ENCODE results near the gene MORC2. TPM values are rescaled to one million over a fixed set of nuclear protein-coding genes. Genes with fewer than 3 reads are reported as not detected.
A peak's percentile ranks its signal among the peaks of the same experiment; 100 is the strongest.

The MORC2 gene
- total RNA-seq, 2 experiments from 2014 or later: 27.9 to 32.6 TPM

DNA sequence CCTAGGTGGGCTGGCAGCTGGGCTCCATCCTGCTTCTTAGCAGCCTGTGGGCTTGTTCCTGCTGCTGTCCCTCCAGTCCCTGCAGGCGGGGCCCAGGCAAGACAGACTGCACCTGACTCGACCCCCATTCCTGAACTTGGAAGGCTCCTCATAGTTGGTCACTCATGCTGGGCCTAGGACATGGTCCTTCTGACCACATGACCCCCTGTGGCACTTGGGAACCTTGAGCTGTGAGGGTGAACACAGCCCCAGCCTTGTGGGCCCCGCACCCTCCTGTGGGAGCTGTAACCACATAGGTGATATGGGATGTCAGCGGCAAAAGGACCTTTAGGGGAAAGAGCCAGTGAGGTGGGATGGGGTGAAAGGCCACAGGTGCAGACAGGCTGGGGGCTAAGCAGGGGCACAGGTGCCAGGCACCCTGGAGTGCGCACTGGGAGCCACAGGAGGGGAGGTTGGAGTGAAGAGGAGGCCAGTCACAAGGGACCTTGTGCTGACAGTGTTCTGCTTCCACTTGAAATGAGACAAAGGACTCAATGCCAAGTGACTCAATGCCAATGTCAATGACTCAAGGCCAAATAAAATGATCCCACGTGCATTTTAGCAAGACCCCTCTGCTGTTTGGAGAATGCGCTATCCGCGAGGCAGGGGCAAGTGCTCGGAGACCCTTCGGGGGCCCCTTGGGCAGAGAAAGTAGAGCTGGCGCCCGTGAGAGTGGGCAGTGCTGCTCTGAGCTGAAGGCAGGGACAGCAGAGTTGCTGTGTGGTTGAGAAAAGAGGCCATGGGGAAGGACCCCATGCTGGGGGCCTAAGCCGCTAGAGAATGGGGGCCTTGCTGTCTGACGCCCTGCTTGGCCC, 90.7 kb downstream of the MORC2 start:
- H3K4me3 Mint-ChIP-seq: no peak overlapping the region
- POLR2A ChIA-PET: no interaction called here
- H3K27ac Mint-ChIP-seq: no peak overlapping the region

DNA sequence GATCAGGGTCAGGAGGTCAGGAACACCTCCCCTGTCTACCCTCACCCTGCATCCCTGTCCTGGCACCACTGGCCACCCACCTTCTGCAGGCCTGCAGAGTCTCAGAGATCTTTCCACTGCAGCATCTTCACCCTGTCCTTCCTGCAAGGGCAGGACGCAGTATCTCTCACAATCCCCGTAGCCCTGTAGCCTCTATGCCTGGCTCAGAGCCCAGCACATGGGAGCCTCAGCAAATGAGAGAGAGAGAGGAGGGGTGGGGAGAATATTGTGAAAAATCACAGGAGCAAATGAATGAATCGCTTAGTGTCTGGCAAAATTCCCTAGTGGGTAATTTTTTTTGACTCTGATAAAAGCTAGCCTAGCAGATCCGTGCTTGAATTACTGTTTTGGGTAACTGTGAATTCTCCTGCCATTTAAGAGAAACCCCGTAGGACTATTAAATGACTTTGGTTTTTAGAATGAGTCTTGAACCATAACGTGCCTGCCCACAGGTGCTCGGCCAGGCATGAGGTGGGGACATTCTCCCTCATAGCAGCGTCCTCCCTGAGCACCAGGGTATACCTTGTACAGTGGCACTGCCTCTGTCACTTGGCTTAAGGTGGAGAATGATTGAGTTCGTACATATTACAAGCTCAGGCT, 91.5 kb downstream of the MORC2 start:
- no peak overlapping the region for H3K27ac Mint-ChIP-seq
- H3K9me3 Mint-ChIP-seq: no peaks in the 10 kb centered on the region

More for the DNA sequence above, 90.7 kb downstream of the MORC2 start:
- DNase-seq (peak; percentile 17), ATAC-seq (ENCODE audit: low read depth) (no peak)
- Mint-ChIP-seq H3K4me1 (no peaks in the 10 kb centered on the region), H3K9me3 (no peaks in the 10 kb centered on the region), H3K27me3 (no peaks in the 10 kb centered on the region), H3K36me3 (no peaks in the 10 kb centered on the region)

DNA sequence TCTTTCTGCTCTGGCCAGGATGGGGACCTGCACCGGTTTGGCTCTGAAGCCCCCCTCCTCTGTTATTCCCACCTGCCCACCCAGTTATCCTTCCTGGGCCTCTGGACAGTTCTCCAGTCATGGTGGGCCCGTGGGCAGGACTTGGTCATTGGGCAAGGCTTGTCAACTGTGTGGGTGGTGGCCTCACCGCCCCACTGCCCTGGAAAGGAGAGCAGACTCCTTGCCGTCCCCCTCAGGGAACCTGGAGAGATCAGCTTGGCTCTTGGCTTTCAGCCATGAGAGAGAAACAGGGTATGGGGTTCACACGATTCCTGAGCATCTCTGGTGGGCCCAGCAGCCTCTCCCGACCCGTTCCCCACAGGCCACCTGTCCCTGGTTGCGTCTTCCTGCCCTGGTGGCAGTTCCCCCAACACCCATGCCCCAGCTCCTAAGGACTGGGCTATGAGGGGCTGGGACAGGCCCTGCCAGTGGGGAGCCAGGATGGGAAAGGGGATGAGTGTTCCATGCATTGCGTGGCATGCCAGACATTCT, 92.3 kb downstream of the MORC2 start:
- peak; percentile 16 for DNase-seq
- no peak overlapping the region for H3K27ac Mint-ChIP-seq
- no peaks in the 10 kb centered on the region for H3K9me3 Mint-ChIP-seq
- no peaks in the 10 kb centered on the region for H3K27me3 Mint-ChIP-seq
- POLR2A ChIA-PET: no interaction called here
- no peak for ATAC-seq (ENCODE audit: low read depth)
- H3K4me1 Mint-ChIP-seq: no peaks in the 10 kb centered on the region
- H3K4me3 Mint-ChIP-seq: no peak overlapping the region
- no peaks in the 10 kb centered on the region for H3K36me3 Mint-ChIP-seq

More for the DNA sequence above, 91.5 kb downstream of the MORC2 start:
- POLR2A ChIA-PET: no interaction called here
- Mint-ChIP-seq H3K4me3 (no peak overlapping the region), H3K27me3 (no peaks in the 10 kb centered on the region), H3K36me3 (no peaks in the 10 kb centered on the region), H3K4me1 (no peaks in the 10 kb centered on the region)
- ATAC-seq (ENCODE audit: low read depth) (no peak), DNase-seq (no peak)

DNA sequence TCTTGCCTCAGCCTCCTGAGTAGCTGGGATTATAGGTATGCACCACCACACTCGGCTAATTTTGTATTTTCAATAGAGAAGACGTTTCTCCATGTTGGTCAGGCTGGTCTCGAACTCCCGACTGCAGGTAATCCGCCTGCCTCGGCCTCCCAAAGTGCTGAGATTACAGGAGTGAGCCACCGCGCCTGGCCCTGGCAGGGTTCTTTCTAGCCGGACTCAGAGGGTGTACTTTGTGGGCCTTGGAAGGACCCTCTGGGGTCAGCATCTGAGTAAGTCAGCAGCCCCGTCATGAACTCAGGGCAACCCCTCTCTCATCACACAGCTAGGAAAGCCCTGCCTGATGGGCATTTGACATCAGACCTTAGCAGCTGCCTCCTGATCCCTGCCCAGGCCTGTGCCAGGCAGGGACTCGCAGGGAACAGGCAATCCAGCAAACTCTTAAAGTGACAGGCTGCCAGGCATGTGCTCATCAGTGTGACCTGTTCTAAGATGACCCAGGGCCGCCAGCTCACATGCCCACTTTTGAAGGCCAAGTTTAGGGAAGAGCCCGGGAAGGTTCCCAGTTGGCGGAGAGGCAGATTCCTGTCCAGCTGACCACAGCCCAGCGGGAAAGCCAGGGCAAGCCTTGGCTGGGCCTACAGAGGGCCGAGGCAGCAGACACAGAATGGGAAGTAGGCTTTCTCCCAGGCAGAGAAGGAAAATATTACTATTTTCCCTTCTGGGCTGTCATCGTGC, 92.9 kb downstream of the MORC2 start:
- Mint-ChIP-seq H3K36me3 (no peaks in the 10 kb centered on the region), H3K27ac (no peak overlapping the region), H3K9me3 (no peaks in the 10 kb centered on the region), H3K27me3 (no peaks in the 10 kb centered on the region), H3K4me3 (no peak overlapping the region), H3K4me1 (no peaks in the 10 kb centered on the region)
- POLR2A ChIA-PET: no interaction called here
- ATAC-seq (ENCODE audit: low read depth) (no peak), DNase-seq (peak; percentile 10)

Other genes with a start within 250 kb of the MORC2 start
- 100 to 1,000 TPM in 1 of 2 experiments, 10 to 100 TPM in 1; 94.7 to 100 TPM for gene TUG1, start 491 bp upstream of the MORC2 start, total RNA-seq
- 10 to 100 TPM; 39.9 to 45.8 TPM for gene SMTN, start 112.5 kb upstream of the MORC2 start, total RNA-seq
- 10 to 100 TPM; 17.3 to 24.6 TPM for gene SELENOM, start 138.8 kb upstream of the MORC2 start, total RNA-seq
- gene INPP5J, start 154.2 kb upstream of the MORC2 start, total RNA-seq: under 1 TPM; 0.31 to 0.39 TPM
- gene PLA2G3, start 171.7 kb upstream of the MORC2 start, total RNA-seq: not detected
- gene RNF185, start 191.4 kb upstream of the MORC2 start, total RNA-seq: 10 to 100 TPM; 21.8 to 22.4 TPM
- 10 to 100 TPM; 38.9 to 39.9 TPM for gene LIMK2, start 243.5 kb upstream of the MORC2 start, total RNA-seq

Measured in activated naive CD8-positive, alpha-beta T cell treated with anti-CD3 and anti-CD28 coated beads, Interleukin-2, amount 10 ng/mL, durations not matched to agents 7 days and 5 days (primary cell).